Measurements from ENCODE around the gene RNASE7.

RNASE7 gene

DNA sequence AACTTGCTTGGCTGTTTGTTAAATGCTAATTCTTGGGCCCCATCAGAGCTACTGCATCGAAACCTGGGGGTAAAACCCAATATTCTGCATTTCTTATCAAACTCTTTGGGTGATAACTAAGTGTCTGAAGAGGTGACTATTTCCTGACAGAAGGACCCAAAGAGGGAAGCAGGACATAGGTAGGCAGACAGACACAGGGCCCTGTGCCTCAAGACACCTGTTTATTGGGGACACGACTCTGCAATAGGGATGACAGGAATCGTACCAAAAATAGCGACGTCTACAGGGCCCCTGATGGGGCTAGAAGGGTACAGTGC is 47.7 kb downstream of the RNASE7 start:
- Mint-ChIP-seq H3K4me1 (peaks cover 23% of the 10 kb centered on the region), H3K4me3 (no peak overlapping the region), H3K36me3 (ENCODE audit: low read depth) (no peaks in the 10 kb centered on the region), H3K27ac (no peak overlapping the region), H3K9me3 (no peaks in the 10 kb centered on the region), H3K27me3 (no peaks in the 10 kb centered on the region)
- no peak for ATAC-seq
- DNase-seq: no peak

DNA sequence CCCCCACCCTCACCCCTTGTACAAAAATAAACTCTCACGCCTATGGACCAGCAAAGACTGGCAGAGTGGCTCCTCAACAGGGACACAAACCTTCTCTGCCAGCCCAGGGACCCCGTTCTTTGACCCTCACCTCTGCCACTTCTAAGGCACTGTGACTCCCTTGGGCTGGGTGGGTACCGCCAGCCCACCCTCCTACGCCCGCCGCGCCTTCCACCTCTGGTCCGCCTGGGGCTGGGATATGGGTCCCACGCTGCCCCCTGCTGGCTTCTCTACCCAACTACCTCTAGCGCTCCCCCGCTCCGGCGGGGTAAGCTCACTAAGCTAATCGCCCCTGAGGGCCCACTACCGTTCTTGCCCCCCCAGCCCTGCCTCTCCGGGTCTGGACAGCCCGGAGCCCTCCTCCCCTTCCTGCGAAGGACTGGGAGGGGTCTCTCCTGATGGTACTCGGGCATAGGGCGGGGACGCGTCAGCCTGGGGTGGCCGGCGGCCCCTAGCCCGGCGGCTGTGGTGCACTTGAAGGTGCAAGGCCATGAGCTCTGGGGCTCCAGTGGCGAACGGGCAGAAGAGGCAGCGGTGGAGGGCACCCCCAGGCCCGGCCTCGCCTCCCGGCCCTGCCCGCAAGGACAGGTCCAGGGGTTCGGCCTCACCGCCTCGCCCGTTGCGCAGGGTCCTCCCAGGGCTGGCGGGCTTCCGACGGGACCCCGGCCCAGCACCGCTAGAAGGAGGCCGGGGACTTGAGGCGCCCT is 48.2 kb downstream of the RNASE7 start:
- no peak overlapping the region for H3K27ac Mint-ChIP-seq
- H3K9me3 Mint-ChIP-seq: no peaks in the 10 kb centered on the region
- DNase-seq (peak; percentile 58), ATAC-seq (no peak)
- peaks cover 23% of the 10 kb centered on the region for H3K4me1 Mint-ChIP-seq
- no peaks in the 10 kb centered on the region for H3K36me3 Mint-ChIP-seq (ENCODE audit: low read depth)
- no peaks in the 10 kb centered on the region for H3K27me3 Mint-ChIP-seq
- no peak overlapping the region for H3K4me3 Mint-ChIP-seq

DNA sequence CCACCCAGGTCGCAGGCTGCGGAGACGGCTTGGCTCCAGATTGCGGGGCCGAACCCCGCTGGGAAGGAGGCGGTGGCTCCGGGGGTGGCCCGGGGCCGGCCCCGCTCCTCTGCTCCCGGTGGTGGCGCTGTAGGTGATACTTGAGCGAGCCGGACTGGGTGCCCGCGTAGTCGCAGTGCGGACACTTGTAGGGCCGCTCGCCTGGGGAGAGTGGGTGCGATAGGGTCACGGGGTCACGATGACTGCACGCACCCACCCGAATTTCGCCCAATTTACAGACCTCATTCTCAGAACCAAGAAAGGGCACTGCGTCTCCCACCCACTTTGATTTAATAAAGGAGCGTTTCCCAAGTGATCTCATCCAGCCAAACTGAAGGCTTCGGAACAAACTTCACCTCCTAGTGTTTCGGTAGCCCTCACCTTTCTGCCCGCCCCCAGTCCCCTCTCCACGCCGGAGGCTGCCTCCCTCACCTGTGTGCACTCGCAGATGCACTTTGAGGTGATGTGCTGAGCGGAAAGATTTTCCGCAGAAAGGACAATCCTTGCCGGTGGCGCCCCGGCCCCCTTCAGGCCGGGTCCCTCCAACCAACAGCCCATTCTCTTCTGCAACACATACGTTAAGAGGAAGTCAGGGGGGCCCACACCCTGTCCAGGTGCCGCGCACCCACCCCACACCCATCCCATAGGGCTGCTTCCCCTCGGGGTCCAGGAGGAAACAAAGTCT is 48.9 kb downstream of the RNASE7 start:
- ATAC-seq (no peak), DNase-seq (no peak)
- Mint-ChIP-seq H3K9me3 (no peaks in the 10 kb centered on the region), H3K4me1 (peaks cover 23% of the 10 kb centered on the region), H3K4me3 (no peak overlapping the region), H3K27ac (no peak overlapping the region), H3K36me3 (ENCODE audit: low read depth) (no peaks in the 10 kb centered on the region), H3K27me3 (no peaks in the 10 kb centered on the region)

DNA sequence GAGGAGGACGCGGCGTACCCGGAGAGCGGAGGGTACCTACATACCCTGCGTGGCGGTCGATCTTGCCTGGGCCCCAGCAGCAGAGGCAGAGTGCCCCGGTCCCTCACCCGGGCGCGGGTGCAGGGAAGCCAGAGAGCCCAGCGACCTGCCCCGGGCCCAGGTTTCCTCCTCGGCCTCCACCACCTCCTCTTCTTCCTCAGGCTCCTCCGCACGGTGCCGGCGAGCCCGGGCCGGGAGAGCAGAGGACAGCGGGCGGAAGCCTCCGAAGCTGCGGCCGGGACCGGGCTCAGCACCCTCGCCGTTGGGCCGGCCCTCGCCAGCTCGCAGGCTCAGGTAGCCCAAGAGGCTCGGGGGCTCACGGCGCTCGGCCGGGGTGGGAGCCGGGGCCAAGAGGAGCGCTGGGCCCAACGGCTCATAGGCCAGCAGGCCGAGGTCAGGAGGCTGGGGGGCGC is 49.7 kb downstream of the RNASE7 start:
- DNase-seq: no peak
- H3K27ac Mint-ChIP-seq: no peak overlapping the region
- H3K4me1 Mint-ChIP-seq: peaks cover 20% of the 10 kb centered on the region
- no peaks in the 10 kb centered on the region for H3K36me3 Mint-ChIP-seq (ENCODE audit: low read depth)
- no peaks in the 10 kb centered on the region for H3K9me3 Mint-ChIP-seq
- no peaks in the 10 kb centered on the region for H3K27me3 Mint-ChIP-seq
- ATAC-seq: no peak
- H3K4me3 Mint-ChIP-seq: no peak overlapping the region

DNA sequence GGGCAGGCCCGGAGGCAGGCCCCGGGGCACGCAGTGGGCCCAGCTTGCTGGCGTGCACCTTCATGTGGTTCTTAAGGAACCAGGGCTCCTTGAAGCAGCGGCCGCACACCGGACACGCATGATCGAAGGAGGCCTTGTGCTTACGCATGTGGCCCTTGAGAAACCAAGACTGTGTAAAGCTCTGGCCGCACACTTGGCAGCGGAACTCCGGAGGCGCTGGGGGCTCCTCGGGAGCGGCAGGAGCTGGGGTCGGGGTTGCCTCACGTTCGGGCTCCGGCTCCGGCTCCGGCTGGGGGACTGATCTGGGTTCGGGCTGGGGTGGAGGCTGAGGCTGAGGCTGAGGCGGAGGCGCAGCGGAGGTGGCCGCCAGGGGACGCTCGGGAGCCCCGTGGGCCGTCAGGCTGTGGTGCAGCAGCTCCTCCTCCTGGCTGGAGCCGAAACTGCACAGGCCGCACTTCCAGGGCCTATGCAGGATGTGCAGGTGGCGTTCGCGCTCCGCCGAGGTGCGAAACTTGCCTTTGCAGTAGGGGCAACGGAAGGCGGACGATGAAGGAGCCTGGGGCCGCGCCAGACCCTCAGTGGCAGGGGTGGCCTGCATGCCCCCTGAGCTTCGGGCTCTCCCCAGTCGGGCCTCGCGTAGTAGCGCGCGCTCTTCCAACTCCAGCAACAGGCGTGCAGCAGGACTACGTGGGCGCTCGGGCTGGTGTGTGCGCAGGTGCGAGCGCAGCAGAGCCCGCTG is 50.3 kb downstream of the RNASE7 start:
- H3K36me3 Mint-ChIP-seq (ENCODE audit: low read depth): no peaks in the 10 kb centered on the region
- H3K27ac Mint-ChIP-seq: no peak overlapping the region
- H3K4me3 Mint-ChIP-seq: no peak overlapping the region
- DNase-seq: peak; percentile 94
- ATAC-seq: peak; percentile 85
- H3K4me1 Mint-ChIP-seq: peaks cover 19% of the 10 kb centered on the region
- no peaks in the 10 kb centered on the region for H3K27me3 Mint-ChIP-seq
- H3K9me3 Mint-ChIP-seq: no peaks in the 10 kb centered on the region

DNA sequence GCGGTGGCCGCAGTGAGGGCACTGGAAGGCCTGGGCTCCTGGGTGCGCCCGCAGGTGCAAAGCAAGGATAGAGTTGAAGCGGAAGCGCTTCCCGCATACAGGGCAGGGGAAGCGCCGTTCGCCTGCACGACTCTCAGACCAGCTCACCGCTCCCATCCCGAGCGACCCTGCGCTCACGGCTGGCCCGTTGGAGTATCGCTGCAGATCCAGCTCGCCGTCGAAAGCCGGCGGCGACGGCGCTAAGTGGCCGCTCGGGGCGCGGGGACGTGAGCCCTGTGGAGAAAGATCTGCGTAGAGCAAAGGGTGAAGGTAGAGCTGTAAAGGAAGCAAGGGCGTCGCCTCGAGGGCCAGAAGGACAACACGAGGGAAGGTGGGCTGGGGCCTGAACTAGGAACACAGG is 50.9 kb downstream of the RNASE7 start:
- ATAC-seq (no peak), DNase-seq (no peak)
- Mint-ChIP-seq H3K4me1 (peaks cover 13% of the 10 kb centered on the region), H3K9me3 (no peaks in the 10 kb centered on the region), H3K4me3 (no peak overlapping the region), H3K36me3 (ENCODE audit: low read depth) (no peaks in the 10 kb centered on the region), H3K27me3 (no peaks in the 10 kb centered on the region), H3K27ac (no peak overlapping the region)

Data from activated naive CD8-positive, alpha-beta T cell treated with anti-CD3 and anti-CD28 coated beads, Interleukin-2, amount 50 U/mL, for 24 hours (primary cell).